CD4-positive, alpha-beta T cell treated with Interleukin-1 beta for 1 hour (primary cell): ENCODE data around the gene WNT11.

Experiments
- DNase-seq, 2 donors: peaks; one replicate each; pipeline ENCODE4 v3.0.0-alpha.2; 2020 to 2022

WNT11 gene

DNA sequence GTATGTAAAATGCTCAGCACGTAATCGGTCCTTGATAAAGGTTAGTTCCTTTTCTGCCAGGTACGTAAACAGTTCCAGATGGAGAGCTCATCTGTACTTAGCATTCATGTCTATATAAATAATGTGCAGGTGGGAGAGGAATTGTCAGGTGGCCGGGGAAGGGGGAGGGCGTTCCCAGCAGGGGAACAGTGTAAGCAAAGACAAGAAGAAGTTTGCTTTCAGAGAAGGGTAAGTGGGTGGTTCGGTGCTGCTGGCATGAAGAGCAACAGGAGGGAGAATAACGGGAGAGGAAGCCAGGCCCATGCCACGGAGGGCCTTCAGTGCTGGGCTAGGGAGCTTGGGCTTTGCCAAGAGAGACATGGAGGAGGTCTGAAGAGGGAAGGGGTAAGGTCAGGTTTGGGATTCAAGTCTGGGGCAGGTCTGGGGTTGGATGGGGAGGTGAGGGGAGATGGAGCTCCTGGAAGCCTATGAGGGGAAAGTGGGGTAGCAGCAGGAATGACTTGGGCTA lies 11.4 kb upstream of the WNT11 start:
- no peak for DNase-seq

DNA sequence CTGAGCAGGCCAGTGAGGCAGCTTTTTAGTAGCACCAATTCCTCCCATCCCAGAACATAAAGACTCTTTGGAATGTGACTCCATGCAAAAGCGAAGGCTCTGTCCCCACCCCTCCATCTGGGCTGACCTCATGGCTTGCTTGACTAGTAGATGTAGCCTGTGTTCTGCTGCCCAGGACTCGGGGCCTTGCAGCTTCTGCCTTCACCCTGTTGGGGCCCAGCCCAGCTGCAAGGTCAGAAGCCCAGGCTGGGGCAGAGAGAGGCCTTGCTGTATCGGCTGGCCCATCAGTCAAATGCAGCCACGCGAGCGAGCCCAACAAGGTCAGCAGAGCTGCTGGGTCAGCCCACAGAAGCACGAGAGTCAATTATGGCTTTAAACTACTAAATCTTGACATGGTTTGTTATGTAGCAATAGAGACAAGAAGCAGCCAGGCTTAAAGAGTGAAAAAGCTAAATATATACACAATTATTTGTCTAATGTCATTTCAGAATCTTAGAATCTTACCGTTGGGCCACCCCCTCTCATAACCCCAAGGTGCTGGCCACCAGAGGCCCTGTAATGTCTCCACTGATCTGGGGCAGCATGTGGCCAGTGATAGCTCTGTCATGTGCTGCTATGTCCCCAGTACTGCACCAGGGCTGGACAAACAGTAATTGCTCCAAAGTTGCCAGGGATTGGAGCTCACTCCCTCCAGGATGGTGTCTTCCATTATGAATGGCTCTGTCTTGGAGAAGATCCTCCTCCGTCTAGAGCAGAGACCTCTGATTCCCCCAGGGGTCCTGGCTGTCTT lies 10.4 kb upstream of the WNT11 start:
- no peak for DNase-seq

DNA sequence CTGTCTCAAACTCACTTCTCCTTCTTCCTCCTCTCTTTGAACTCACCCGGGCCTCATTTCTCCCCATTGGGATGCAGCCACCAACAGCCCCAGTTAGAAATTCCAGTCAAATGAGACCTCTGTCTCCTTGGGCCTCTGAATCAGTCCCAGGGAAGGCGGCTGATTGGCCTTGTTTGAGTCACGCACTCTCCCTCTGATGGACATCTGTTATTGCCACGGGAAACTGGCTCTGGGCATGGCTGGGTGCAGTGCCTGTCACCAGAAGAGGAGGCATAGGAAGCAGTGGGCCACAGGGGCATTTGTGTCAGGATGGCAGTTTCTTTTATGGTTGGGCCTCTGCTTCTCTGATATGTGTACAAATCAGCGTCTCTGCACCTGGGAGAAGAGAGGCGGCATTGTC lies 9.6 kb upstream of the WNT11 start:
- DNase-seq: no peak

DNA sequence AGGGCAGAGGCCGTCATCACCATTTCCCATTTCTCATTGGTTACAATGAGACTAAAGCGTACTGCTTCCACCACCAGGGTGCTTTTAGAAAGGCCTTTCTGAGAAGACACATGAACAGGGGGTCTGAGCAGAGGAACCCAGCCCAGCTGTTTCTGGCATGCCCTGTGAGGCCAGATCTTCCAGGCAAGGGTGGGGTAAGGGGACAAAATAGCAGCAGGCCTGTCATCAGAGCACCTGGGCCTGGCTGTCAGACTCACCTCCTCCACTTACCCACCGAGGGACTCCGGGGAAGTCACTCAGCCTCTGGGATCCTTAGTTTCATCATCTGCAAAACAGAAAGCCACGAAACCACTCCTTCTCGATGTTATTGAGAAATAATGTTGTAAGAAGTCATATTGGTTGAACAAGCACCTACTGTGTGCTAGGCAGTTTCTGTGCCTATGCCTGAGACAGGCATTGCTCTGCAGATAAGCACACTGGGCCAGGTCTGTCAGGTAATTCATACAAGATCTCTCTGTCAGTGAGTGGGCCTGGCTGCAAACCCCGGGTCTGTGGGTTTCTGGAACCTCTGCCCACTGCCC lies 8.8 kb upstream of the WNT11 start:
- DNase-seq: no peak

DNA sequence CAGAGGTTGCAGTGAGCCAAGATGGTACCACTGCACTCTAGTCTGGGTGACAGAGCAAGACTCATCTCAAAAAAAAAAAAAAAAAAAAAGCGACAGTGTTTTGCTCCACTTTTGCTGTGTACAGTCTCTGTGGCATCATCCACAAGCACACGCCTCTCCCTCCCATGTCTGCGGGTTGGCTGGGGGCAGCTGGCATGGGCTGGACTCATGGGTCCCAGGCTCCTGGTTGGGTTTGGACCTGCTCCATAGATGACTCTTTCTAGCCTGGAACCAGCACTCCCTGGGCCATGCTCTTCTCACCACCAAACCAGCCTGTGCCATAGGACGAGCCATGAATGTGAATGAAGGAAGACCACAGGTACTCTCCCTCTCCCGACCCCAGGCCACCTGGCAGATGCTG lies 7.9 kb upstream of the WNT11 start:
- no peak for DNase-seq

DNA sequence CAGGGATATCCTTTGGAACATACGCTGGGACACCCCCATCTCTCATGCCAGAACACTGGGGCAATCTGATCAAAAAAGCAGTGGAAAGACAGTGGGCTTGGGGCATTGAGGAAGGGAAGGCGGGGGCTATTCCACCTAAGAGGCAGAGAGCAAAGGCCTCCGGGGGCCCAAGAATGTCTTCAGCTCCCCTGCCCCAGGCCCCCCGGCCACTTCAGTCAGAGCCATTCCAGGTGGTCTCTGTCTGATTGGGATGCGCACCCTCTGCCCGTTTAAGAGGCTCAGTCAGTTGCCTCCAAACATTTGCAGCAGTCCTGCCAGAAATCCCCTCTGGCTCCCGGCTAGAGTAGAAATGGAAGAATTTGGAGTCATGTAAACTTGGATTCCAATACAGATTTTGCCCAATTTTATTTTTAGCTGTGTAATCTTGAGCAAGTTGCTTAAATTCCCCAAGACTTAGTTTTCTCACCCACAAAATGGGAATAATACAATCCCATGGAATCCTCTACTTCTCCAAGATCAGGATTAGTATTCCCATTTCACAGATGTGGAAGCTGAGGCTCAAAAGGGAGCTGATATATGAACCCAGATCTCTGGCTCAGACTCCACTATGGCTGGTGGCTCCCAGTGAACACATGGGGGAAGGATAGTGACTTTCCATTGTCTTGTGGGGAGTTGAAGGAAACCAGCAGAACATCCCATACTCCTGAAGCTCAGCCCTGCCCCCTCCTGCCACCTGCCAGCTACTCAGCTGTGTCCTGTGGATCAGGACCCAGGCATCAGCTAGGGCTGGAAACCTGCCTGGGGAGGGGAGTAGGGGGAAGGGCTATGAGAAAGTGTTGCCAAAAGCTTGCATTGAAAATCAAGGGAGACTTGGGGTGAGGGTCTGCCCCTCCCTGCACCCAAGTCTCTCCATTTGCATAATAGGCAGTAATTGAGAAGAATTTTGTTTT lies 6.1 kb upstream of the WNT11 start:
- DNase-seq: no peak

DNA sequence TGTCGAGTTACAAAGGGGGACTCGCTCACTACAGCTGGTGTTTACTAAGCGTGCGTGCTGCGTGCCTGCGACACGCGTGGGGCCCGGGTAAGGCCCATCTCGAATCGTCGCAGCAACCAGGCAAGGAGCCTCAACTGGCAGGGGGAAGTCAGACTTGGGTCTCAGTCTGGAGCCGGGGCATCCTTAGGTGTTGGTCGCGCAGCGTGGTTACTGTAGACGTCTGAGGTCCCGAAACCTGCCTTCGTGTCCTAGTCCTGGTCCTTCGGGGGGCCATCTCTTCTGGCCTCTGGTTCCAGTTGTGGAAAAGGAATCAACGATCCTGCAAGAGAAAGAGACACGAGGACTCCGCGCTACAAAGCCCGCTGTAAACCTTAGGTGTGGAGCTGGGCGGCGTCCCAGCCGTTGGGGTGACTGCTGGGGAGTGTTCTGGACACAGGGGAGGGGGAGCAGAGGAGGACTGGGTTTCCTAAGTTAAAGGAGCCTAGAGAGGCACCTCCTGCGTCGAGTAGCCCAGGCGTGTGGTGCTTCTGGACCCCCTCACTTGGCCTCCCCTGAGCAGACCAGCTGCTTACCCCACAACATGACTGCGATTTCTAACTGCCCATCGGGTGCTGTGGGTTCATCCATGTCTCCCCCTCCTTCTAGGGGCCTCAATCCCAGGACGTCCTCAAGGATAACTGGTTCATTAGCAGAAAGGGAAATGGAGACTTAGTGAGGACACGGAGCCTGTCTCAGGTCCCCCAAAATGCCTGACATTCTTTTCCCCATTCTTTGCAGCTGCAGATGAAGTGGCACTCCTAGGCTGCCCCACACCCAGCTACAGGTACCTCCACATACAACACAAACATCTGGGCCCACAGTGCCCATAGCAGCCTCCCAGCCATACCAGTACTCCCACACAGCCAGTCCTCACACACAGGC lies 4.9 kb upstream of the WNT11 start:
- no peak for DNase-seq

DNA sequence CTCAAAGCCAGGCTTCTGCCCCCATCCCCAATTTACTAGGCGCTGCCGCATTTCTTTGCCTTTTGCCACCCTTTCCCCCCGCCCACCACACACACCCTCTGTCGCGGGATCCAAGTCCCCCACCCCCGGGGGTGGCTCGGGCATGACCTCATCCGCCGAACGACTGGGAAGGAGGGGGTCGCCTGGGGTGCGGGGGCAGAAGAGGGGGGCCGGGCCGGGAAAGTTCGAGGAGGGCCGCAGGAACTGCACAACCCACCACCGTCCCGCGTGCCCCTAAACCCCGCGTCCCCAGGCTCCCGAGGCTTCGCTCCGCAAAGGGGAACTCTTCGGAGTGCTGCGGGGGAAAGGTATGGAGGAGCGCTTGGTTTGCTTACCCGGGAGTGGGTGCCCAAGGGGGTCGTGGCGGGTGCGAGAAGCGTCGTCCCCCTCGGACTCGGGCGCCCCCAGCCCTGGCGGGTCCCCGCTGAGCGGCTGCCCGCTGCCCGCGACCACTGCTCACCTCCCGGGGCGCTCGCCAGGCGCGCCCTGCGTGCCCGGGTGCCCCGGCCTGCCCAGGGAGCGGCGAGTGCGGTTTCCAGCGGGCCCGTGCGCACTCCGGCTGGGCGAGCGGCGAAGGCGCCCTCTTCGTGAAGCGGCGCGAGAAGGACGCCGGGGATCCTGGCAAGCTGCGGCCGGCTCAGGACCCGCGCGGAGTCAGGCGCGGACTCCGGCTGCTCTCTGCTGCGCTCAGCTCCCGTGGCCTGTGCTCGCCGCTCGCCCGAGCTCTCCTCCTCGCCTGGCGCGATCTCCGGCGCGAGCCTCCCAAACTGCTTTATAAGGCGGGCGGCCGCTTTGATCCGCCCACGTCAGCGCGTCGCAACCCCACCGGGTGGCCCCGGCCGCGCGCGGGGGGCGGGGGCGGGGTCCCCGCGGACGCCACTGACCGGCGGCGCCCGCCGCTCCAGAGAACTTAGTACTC lies 4.0 kb upstream of the WNT11 start:
- peak; percentile 25 to 41 for DNase-seq

DNA sequence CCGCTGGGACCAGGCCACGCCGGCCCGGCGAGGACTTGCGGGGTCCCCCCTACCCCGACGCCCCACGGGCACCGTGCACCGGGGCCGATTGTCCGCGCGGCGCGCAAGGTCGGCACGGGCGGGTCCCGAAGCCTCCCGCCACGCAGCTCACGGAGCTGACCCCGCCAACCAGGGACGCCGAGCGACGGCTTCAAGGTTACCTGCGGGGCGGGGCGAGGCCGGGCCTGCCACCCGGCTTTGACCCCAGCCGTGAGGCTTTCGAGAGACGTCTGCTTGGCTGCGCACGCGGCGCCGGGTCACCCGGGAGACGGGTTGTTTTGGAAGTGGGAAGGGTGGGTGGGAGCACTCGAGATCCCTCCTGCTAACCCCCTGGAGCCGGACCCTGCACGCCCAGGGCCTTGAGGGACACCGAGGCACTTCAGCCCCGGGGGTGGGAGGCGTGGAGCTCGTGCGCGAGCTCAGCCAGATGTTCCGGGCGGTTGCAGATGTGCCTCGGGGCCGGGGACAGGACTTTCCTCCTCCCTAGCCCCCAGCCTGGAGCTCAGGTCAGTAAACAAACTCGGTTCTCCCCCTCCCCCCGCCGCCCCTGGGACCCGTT lies 3.2 kb upstream of the WNT11 start:
- DNase-seq: peak in 1 of 2 donors; percentile 14

DNA sequence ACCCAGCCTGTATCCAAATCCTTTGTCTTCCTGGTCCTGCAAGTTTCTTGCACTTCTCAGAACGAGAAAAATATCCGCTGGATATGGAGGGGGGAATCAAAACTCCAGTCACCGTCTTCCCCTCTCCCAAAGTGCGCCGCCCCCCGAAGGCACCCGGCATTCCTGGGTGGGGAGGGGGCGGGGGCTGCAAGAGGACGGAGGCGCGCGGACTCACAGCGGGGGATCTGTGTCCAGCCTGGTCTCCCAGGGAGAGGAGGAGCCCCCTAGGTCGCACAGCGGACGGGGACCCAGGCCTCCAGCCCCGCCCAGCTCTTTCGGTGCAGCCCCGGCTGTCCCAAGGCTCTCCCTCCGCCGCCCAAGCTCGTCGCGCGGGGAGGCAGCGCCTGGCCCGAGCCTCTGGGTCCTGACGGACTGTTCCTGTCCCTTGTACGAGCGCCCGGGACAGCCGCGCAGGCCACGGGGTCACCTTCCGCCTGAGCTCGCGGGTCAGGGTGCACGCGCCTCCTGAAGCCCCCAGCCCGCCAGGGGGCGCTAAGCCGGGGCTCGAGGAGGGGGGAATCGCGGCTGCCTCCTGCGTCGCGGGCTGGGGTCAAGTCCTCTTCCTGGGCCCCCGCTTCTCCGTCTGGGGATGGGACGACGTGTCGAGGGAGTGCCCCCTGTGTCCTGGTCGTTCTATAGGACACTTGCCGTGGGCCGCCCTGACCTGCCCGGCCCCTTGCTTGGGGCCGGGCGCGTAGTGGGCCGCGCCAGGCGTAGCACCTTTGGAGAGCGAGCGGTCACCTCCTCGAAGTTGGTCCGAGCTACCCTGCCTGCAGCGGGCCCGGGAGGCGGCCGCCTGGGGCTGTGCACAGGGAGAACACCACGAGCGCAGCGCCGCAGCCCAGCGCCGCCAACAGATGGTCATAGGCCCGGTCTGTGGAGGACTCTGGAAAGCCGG lies 2.4 kb upstream of the WNT11 start:
- peak; percentile 77 to 79 for DNase-seq

DNA sequence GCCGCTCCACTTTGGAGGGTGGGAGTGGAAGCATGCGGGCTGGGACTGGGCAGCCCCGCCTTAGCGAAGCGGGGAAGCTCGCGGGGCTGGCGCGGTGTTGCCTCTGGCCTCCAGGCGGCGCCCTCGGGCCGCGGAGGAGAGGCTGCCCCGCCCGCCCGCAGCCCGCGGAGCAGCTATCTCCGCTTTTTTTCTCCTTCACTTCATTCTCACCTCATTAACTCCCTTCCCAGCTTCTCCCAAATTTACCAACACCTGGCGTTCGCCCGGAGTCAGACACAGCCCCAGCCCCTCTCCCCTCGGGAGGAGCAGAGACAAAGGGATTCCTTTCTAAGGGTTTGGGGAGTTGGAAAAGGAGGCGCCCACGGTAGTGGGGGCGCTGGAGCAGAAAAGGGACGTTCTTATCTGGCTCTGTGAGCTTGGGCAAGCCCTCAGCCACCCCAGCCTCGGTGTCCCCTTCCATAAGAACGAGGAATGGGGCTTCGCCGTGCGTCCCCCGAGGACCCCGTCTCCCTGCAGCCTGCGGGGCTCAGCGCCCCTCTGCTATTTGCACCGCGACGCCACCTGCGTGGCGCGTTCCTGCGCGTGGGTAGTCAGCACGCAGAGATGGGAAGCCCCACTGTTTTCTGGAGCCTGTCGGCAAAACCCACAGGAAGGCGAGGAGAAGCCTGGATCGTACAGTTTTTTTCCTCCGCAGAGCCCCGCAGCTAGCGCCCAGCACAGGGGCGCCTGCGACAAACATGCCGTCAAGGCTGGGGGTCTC lies 1.5 kb upstream of the WNT11 start:
- DNase-seq: peak; percentile 79

DNA sequence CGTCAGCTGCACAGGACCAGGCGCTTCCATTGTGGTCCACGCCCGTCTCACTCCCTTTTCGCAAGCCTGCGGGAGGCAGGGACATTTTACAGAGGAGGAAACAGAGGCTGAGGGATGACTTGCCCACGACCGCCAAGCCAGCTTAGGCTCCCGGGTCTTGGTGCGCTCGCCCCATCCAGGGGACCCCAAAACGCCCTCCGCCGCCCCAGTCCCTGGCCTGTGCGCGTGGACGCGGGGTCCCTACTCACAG lies 300 bp downstream of the WNT11 start:
- DNase-seq: no peak

DNA sequence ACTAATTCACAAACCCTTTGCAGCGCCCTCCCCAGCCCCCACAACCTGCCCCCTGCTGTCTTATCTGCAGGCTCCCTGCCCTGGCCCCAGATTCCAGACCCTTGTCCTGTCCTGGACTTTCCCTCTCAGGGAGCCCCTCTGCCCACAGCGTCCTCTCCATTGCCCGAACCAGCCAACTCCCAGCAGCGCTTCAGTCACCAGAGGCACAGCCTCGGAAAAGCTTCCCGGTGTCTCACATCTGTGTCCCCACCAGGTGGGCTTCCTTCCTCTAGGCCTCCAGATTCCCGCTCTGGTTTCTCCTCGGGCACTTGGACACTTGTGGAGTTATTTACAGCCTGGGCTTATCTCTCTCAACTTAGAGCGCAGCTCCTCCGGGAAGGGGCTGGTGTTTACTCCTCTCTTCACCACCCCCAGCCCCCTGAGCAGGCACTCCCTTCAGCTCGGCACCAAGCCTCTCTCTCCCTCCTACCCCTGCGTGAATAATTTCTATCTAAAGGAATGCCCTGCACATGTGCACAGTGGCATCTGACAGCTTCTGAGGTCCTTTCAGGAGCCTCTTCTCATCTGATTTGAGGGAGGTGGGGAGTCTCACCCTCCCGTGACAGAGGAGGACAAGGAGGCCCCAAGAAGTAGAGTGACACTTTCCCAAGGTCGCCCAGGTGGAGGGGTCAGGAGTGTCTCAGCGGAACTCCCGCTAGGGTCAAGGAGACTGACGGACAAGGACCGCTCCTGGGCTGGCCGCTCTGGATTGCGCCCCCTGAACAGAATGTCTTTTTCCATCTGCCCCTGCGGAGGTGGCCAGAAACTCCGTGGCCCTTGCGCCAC lies 838 bp downstream of the WNT11 start:
- no peak for DNase-seq

DNA sequence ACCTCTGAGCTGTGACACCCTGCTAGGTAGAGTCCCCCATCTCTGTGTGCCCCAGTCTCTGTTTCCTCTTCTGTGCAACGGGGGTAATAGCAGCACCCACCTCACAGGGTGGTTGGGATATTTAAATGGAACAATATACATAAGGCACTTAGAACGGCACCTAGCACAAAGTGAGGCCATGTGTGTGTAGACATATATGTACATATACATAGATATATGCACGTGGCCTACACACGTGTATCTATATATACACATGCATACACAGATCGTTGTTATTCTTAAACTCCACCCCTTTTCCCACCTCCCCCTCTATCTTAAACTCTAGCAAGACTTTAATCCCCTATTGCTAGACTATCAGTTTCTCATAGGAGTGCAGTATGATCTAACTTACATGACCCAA lies 2.4 kb downstream of the WNT11 start:
- no peak for DNase-seq

DNA sequence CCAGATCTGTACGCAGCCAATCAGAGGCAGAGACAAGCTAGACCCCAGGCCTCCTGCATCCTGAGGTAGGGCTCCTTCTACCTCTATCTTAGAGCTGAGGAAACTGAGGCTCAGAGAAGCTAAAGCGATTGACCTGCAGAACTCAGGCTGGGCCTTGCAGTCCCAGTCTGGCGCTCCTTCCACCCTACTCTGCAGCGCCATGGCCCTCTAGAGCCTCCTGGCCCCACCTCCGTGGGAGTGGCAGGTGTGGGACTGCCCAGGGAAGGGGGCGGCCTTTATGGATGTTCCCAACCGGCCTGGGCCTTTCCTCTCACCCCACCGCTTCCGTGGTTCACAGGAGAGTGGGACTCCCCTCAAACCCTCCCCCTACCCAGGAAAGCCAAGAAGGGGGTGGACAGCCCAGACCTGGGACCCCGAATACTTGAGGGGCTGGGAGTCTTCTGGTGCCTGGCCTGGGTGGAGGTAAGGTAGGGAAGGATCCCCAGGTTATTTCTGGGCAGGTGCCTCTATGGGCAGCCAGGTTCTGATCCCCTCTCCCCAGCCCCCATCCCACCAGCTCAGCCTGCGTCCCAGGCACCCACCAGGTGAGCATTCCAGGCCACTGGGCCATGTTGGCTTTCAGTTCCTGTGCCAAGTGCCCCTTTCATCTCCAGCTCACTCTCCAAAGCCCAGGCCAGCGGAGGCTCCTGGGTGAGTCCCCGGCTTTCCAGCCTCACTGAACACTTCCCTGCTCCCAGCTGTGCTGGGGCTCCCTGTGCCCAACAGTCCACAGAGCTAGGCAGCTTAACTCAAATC lies 3.0 kb downstream of the WNT11 start:
- DNase-seq: no peak

DNA sequence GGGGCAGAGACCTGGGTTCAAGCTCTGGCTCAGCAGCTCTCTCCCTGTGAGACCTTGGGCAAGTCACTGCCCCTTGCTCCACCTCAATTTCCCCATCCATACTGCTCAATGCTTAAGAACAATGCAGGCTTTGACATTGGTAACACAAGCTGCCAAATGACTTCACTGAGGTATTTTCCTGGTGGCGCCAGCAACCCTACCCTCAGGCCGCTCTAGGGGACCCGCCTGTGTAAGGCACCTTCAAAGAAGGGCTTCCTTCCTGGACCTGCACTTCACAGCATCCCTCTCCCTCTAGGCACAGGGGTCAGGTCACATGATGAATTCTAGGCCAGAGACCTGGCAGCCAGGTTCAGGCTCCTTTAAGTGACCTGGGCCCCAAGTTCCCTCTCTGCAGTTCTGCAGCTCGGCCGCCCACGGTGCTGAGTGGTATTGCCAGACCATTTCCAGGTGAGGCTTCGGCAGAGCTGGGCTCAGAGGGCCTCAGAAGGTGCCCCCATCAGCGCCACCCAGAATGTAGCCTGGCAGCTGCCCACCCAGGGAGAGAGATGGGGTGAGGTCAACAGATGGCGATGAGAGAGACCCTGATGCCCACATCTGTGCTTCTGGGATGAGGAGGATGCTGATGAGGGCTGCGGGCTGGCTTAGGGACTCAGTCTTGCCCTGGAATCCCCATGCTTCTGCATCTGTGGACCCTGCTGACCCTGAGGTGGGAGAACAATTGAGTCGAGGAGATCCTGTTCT lies 4.5 kb downstream of the WNT11 start:
- DNase-seq: no peak

DNA sequence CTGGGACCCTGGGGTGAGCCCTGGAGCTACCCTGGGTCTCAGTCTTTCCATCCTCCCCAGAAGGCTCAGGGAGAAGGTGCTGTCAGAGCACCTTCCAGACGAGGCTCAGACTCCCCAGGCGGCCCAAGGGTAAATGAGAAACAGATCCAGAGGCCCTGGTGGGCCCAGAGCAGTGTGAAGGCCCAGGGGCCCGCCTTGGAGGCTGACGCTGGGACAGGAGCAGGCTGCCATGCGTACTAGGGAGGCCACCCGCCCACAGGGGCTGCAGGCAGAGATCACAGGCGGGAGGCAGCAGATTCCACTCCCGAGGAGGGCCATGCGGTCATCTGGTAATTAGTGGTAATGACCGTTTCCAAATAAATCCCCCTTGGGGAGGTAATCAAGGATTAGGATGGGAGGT lies 5.2 kb downstream of the WNT11 start:
- no peak for DNase-seq
